GM23338 (cell line): ENCODE measurements around the gene HSPB2.

Source experiments
- CREB1 ChIP-seq: fragments of 250-450 bp; sonication (Bioruptor Pico); IDR thresholded peaks from 2 replicates; pipeline ENCODE4 v1.5.0; 2020; ENCODE audit warnings: low read depth, mild to moderate bottlenecking, moderate library complexity
- CTCF ChIP-seq, 2 experiments: fragments of 200-600 bp in 1 of 2; sonication (generic) in 1 of 2; conservative IDR thresholded peaks; 2 replicates each; pipeline versions ENCODE4 v1.5.1 to v1.6.1; 2016 to 2017; ENCODE audit warnings: antibody characterized with exemption in 2 of 2, low read depth in 2 of 2, mild to moderate bottlenecking in 2 of 2, moderate library complexity in 1 of 2
- EZH2 ChIP-seq: fragments of 200-600 bp; sonication (generic); IDR thresholded peaks from one replicate; pipeline ENCODE4 v1.8.0; 2017; ENCODE audit warnings: antibody characterized with exemption, mild to moderate bottlenecking, low read depth; ENCODE audit not compliant: unreplicated experiment
- EZH2phosphoT487 ChIP-seq: fragments of 200-600 bp; sonication (generic); IDR thresholded peaks from one replicate; pipeline ENCODE4 v1.8.1; 2018; ENCODE audit warnings: antibody characterized with exemption; ENCODE audit not compliant: unreplicated experiment
- JUNB ChIP-seq: IDR thresholded peaks from one replicate; pipeline ENCODE4 v1.6.1; 2016; ENCODE audit warnings: antibody characterized with exemption; ENCODE audit not compliant: unreplicated experiment
- NANOG ChIP-seq: IDR thresholded peaks from 2 replicates; pipeline ENCODE4 v1.6.1; 2016; ENCODE audit warnings: antibody characterized with exemption, borderline replicate concordance
- POLR2AphosphoS5 ChIP-seq: IDR thresholded peaks from 2 replicates; pipeline ENCODE4 v1.6.1; 2016; ENCODE audit warnings: antibody characterized with exemption, low read depth
- STAT1 ChIP-seq: IDR thresholded peaks from one replicate; pipeline ENCODE4 v1.6.1; 2016; ENCODE audit warnings: antibody characterized with exemption; ENCODE audit not compliant: unreplicated experiment
- ZNF114 ChIP-seq: fragments of 250-450 bp; sonication (Bioruptor Pico); IDR thresholded peaks from 2 replicates; pipeline ENCODE4 v1.5.0; 2020; ENCODE audit warnings: mild to moderate bottlenecking, moderate library complexity
- ZNF462 ChIP-seq: fragments of 250-450 bp; sonication (Bioruptor Pico); IDR thresholded peaks from 2 replicates; pipeline ENCODE4 v1.5.0; 2020; ENCODE audit warnings: mild to moderate bottlenecking, moderate library complexity
- TF ChIP-seq, protein P1 (sequence below): IDR thresholded peaks from one replicate; pipeline ENCODE4 v1.6.1; 2018; ENCODE audit warnings: antibody characterized with exemption; ENCODE audit not compliant: unreplicated experiment
- TF ChIP-seq, protein P2 (sequence below): IDR thresholded peaks from 2 replicates; pipeline ENCODE4 v1.6.1; 2016; ENCODE audit warnings: antibody characterized with exemption

DNA sequence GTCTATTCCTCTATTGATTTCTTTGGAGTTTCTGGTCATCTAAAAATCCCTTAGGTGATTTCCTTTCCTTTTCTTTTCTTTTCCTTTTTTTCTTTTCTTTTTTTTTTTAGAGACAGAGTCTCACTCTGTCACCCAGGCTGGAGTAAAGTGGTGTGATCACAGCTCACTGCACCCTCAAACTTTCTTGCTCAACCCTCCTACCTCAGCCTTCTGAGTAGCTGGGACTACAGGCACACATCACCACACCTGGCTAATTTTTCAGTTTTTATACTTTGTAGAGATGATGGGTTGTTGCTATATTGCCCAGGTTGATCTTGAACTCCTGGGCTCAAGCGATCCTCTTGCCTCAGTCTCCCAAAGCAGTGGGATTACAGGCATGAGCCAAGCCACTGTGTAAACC, 4.2 kb downstream of the HSPB2 start:
- TF ChIP-seq EZH2, result no peak
- no peak for TF ChIP-seq CTCF (conservative IDR thresholded peaks at IDR 0.05; ENCODE audit: low read depth in 2 of 2)
- no peak for TF ChIP-seq EZH2phosphoT487
- TF ChIP-seq POLR2AphosphoS5, result no peak
- TF ChIP-seq NANOG, result no peak
- no peak for TF ChIP-seq ZNF462 (CRISPR knock-in tag)
- TF ChIP-seq CREB1 (CRISPR knock-in tag), result no peak
- TF ChIP-seq ZNF114 (CRISPR knock-in tag), result no peak
- TF ChIP-seq, protein P1, sequence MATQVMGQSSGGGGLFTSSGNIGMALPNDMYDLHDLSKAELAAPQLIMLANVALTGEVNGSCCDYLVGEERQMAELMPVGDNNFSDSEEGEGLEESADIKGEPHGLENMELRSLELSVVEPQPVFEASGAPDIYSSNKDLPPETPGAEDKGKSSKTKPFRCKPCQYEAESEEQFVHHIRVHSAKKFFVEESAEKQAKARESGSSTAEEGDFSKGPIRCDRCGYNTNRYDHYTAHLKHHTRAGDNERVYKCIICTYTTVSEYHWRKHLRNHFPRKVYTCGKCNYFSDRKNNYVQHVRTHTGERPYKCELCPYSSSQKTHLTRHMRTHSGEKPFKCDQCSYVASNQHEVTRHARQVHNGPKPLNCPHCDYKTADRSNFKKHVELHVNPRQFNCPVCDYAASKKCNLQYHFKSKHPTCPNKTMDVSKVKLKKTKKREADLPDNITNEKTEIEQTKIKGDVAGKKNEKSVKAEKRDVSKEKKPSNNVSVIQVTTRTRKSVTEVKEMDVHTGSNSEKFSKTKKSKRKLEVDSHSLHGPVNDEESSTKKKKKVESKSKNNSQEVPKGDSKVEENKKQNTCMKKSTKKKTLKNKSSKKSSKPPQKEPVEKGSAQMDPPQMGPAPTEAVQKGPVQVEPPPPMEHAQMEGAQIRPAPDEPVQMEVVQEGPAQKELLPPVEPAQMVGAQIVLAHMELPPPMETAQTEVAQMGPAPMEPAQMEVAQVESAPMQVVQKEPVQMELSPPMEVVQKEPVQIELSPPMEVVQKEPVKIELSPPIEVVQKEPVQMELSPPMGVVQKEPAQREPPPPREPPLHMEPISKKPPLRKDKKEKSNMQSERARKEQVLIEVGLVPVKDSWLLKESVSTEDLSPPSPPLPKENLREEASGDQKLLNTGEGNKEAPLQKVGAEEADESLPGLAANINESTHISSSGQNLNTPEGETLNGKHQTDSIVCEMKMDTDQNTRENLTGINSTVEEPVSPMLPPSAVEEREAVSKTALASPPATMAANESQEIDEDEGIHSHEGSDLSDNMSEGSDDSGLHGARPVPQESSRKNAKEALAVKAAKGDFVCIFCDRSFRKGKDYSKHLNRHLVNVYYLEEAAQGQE, result no peak
- no peak for TF ChIP-seq STAT1
- no peak for TF ChIP-seq JUNB
- TF ChIP-seq, protein P2, sequence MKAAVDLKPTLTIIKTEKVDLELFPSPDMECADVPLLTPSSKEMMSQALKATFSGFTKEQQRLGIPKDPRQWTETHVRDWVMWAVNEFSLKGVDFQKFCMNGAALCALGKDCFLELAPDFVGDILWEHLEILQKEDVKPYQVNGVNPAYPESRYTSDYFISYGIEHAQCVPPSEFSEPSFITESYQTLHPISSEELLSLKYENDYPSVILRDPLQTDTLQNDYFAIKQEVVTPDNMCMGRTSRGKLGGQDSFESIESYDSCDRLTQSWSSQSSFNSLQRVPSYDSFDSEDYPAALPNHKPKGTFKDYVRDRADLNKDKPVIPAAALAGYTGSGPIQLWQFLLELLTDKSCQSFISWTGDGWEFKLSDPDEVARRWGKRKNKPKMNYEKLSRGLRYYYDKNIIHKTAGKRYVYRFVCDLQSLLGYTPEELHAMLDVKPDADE, result no peak
